ENCODE measurements around the gene OR4K2. TPM values are rescaled to one million over a fixed set of nuclear protein-coding genes. Genes with fewer than 3 reads are reported as not detected.

The OR4K2 gene
- total and polyA plus RNA-seq, 2 donors (not counting 3 experiments of a cell fraction or from before 2014, with no cell fraction given): not detected

GRCh38 chr14:19918553-19919264 is 43.8 kb downstream of the OR4K2 start:
- no peaks in the 10 kb centered on the region for H3K79me2 ChIP-seq (ENCODE audit: control insufficient read depth, insufficient read depth, low read length)
- H3K4me1 ChIP-seq (ENCODE audit: control insufficient read depth, extremely low read depth, insufficient read depth, low read length): no peaks in the 10 kb centered on the region
- BruUV-seq (replicated peaks): no TSS peak
- no peak for TF ChIP-seq FOS (IDR thresholded peaks at IDR 0.05; ENCODE audit: borderline replicate concordance, insufficient read depth, low read length)
- TF ChIP-seq POLR2A (IDR thresholded peaks at IDR 0.05; ENCODE audit: low read depth, low read length): no peak
- TF ChIP-seq EZH2 (IDR thresholded peaks at IDR 0.05; ENCODE audit: borderline replicate concordance, low read depth, low read length, severe bottlenecking): no peak
- TF ChIP-seq MYC (IDR thresholded peaks at IDR 0.05; ENCODE audit: low read depth, low read length): no peak
- TF ChIP-seq JUN (IDR thresholded peaks at IDR 0.05; ENCODE audit: borderline replicate concordance, insufficient read depth, insufficient read length, low read depth): no peak
- TF ChIP-seq, protein P1, sequence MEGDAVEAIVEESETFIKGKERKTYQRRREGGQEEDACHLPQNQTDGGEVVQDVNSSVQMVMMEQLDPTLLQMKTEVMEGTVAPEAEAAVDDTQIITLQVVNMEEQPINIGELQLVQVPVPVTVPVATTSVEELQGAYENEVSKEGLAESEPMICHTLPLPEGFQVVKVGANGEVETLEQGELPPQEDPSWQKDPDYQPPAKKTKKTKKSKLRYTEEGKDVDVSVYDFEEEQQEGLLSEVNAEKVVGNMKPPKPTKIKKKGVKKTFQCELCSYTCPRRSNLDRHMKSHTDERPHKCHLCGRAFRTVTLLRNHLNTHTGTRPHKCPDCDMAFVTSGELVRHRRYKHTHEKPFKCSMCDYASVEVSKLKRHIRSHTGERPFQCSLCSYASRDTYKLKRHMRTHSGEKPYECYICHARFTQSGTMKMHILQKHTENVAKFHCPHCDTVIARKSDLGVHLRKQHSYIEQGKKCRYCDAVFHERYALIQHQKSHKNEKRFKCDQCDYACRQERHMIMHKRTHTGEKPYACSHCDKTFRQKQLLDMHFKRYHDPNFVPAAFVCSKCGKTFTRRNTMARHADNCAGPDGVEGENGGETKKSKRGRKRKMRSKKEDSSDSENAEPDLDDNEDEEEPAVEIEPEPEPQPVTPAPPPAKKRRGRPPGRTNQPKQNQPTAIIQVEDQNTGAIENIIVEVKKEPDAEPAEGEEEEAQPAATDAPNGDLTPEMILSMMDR (IDR thresholded peaks at IDR 0.05; ENCODE audit: extremely low read depth in 1 of 2, insufficient read depth in 1 of 2, low read depth in 1 of 2, low read length in 2 of 2): no peak
- TF ChIP-seq, protein P2, sequence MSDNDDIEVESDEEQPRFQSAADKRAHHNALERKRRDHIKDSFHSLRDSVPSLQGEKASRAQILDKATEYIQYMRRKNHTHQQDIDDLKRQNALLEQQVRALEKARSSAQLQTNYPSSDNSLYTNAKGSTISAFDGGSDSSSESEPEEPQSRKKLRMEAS (IDR thresholded peaks at IDR 0.05; ENCODE audit: insufficient read depth, insufficient read length): no peak
- no peak for TF ChIP-seq GATA2 (IDR thresholded peaks at IDR 0.05; ENCODE audit: insufficient read depth, insufficient read length, low read depth, low read length)
- no peak for TF ChIP-seq POLR2AphosphoS5 (IDR thresholded peaks at IDR 0.05; ENCODE audit: insufficient read depth, low read depth, low read length)
- POLR2A ChIA-PET: no interaction called here
- dilution Hi-C loops (cut with MboI; ENCODE audit: extremely low pct_ligation_motif_present, low sequenced_read_pairs) (no loop called here), intact Hi-C loops (cut with micrococcal nuclease) (no loop called here)
- H3K27ac ChIP-seq (ENCODE audit: insufficient read depth, low read depth, low read length): no peak overlapping the region
- H4K20me1 ChIP-seq (replicated peaks; ENCODE audit: control insufficient read depth, extremely low read depth, insufficient read depth, low read length): no peaks in the 10 kb centered on the region
- H3K4me2 ChIP-seq (ENCODE audit: insufficient read depth, low read length): no peak overlapping the region
- no peak overlapping the region for H3K9ac ChIP-seq (replicated peaks; ENCODE audit: extremely low read depth, insufficient read depth, low read length)
- no peaks in the 10 kb centered on the region for H3K27me3 ChIP-seq (ENCODE audit: control insufficient read depth in 2 of 2, insufficient read depth in 2 of 2, low read length in 2 of 2)
- peaks cover 6% of the 10 kb centered on the region for H3K9me3 ChIP-seq (replicated peaks; ENCODE audit: control insufficient read depth, insufficient read depth, low read length)
- no peak overlapping the region for H2AFZ ChIP-seq (ENCODE audit: low read depth, low read length)
- no peaks in the 10 kb centered on the region for H3K9me1 ChIP-seq (replicated peaks; ENCODE audit: control insufficient read depth, extremely low read depth, insufficient read depth, low read length)
- DNase-seq (ENCODE audit: low read depth, low spot score): no peak
- no peak overlapping the region for H3K4me3 ChIP-seq (replicated peaks in 1 of 3; ENCODE audit: insufficient read depth in 1 of 3, low read depth in 1 of 3, low read length in 3 of 3)
- no peak for FAIRE-seq
- no peaks in the 10 kb centered on the region for H3K36me3 ChIP-seq (ENCODE audit: control insufficient read depth in 2 of 2, extremely low read depth in 1 of 2, insufficient read depth in 2 of 2, low read length in 2 of 2)
- CTCF ChIA-PET: no interaction called here

Data from endothelial cell of umbilical vein (primary cell).